GM23338 (cell line): ENCODE measurements around the gene TNC. TPM values are rescaled to one million over a fixed set of nuclear protein-coding genes. Genes with fewer than 3 reads are reported as not detected.

Experiments used
- ATAC-seq: fragments of 200-7000 bp; cut with Tn5 transposase; 3 replicates; pipeline ENCODE4 v1.9.1; 2020
- DNase-seq: peaks from one replicate; pipeline ENCODE4 v3.0.0-alpha.2; 2015; ENCODE audit warnings: low spot score
- H2AFZ ChIP-seq: fragments of 200-600 bp; sonication (generic); 2 replicates; pipeline ENCODE4 v1.8.0; 2016; ENCODE audit warnings: antibody characterized with exemption, mild to moderate bottlenecking, moderate library complexity
- H3F3A ChIP-seq: fragments of 200-600 bp; sonication (generic); replicated peaks from 2 replicates; pipeline ENCODE4 v1.8.0; 2017; ENCODE audit warnings: antibody characterized with exemption, mixed run types, low read depth
- H3K27ac ChIP-seq: fragments of 200-600 bp; sonication (generic); 2 replicates; pipeline ENCODE4 v1.6.1; 2016; ENCODE audit warnings: low read depth
- H3K27me3 ChIP-seq: fragments of 200-600 bp; sonication (generic); 2 replicates; pipeline ENCODE4 v1.8.0; 2016; ENCODE audit warnings: mild to moderate bottlenecking, mixed run types, moderate library complexity; ENCODE audit not compliant: insufficient read depth
- H3K36me3 ChIP-seq: fragments of 200-600 bp; sonication (generic); 2 replicates; pipeline ENCODE4 v1.8.0; 2016; ENCODE audit warnings: mild to moderate bottlenecking; ENCODE audit not compliant: insufficient read depth
- H3K4me1 ChIP-seq: fragments of 200-600 bp; sonication (generic); 2 replicates; pipeline ENCODE4 v1.8.0; 2016; ENCODE audit warnings: mild to moderate bottlenecking, moderate library complexity; ENCODE audit not compliant: insufficient read depth
- H3K4me2 ChIP-seq: fragments of 200-600 bp; sonication (generic); 2 replicates; pipeline ENCODE4 v1.7.1; 2017; ENCODE audit warnings: mixed run types
- H3K4me3 ChIP-seq: fragments of 200-600 bp; sonication (generic); 2 replicates; pipeline ENCODE4 v1.6.1; 2016; ENCODE audit warnings: mixed run types
- H3K79me2 ChIP-seq: fragments of 200-600 bp; sonication (generic); replicated peaks from 2 replicates; pipeline ENCODE4 v1.8.0; 2017; ENCODE audit warnings: mild to moderate bottlenecking; ENCODE audit not compliant: insufficient read depth
- H3K9me2 ChIP-seq: fragments of 200-600 bp; sonication (generic); 2 replicates; pipeline ENCODE4 v1.8.0; 2017; ENCODE audit not compliant: insufficient read depth
- H4K20me1 ChIP-seq: fragments of 200-600 bp; sonication (generic); replicated peaks from 2 replicates; pipeline ENCODE4 v1.8.0; 2017; ENCODE audit warnings: mild to moderate bottlenecking; ENCODE audit not compliant: insufficient read depth
- H3K27ac Mint-ChIP-seq: 2 replicates; pipeline ENCODE4 v1.8.0; 2020; ENCODE audit warnings: inconsistent platforms, mild to moderate bottlenecking, moderate library complexity, mixed read lengths
- H3K27me3 Mint-ChIP-seq: 3 replicates; pipeline ENCODE4 v1.8.0; 2022; ENCODE audit warnings: low read depth, mild to moderate bottlenecking, moderate library complexity, mixed read lengths, inconsistent platforms; ENCODE audit not compliant: insufficient read depth, poor library complexity
- H3K36me3 Mint-ChIP-seq: 3 replicates; pipeline ENCODE4 v1.8.0; 2021; ENCODE audit warnings: low read depth, mild to moderate bottlenecking, inconsistent platforms, moderate library complexity, mixed read lengths
- H3K4me1 Mint-ChIP-seq: 3 replicates; pipeline ENCODE4 v1.8.0; 2020; ENCODE audit warnings: mild to moderate bottlenecking, inconsistent platforms, mixed read lengths
- H3K4me3 Mint-ChIP-seq: 3 replicates; pipeline ENCODE4 v1.8.0; 2021; ENCODE audit warnings: moderate library complexity, mild to moderate bottlenecking, inconsistent platforms, mixed read lengths
- H3K9me3 Mint-ChIP-seq: 3 replicates; pipeline ENCODE4 v1.8.0; 2020; ENCODE audit warnings: moderate library complexity, mild to moderate bottlenecking, inconsistent platforms, mixed read lengths
- CREB1 ChIP-seq: fragments of 250-450 bp; sonication (Bioruptor Pico); IDR thresholded peaks from 2 replicates; pipeline ENCODE4 v1.5.0; 2020; ENCODE audit warnings: low read depth, mild to moderate bottlenecking, moderate library complexity
- CTCF ChIP-seq, 2 experiments: fragments of 200-600 bp in 1 of 2; sonication (generic) in 1 of 2; conservative IDR thresholded peaks; 2 replicates each; pipeline versions ENCODE4 v1.5.1 to v1.6.1; 2016 to 2017; ENCODE audit warnings: antibody characterized with exemption in 2 of 2, low read depth in 2 of 2, mild to moderate bottlenecking in 2 of 2, moderate library complexity in 1 of 2
- ETS1 ChIP-seq: IDR thresholded peaks from 2 replicates; pipeline ENCODE4 v1.6.1; 2016; ENCODE audit warnings: antibody characterized with exemption
- EZH2 ChIP-seq: fragments of 200-600 bp; sonication (generic); IDR thresholded peaks from one replicate; pipeline ENCODE4 v1.8.0; 2017; ENCODE audit warnings: antibody characterized with exemption, mild to moderate bottlenecking, low read depth; ENCODE audit not compliant: unreplicated experiment
- EZH2phosphoT487 ChIP-seq: fragments of 200-600 bp; sonication (generic); IDR thresholded peaks from one replicate; pipeline ENCODE4 v1.8.1; 2018; ENCODE audit warnings: antibody characterized with exemption; ENCODE audit not compliant: unreplicated experiment
- JUNB ChIP-seq: IDR thresholded peaks from one replicate; pipeline ENCODE4 v1.6.1; 2016; ENCODE audit warnings: antibody characterized with exemption; ENCODE audit not compliant: unreplicated experiment
- NANOG ChIP-seq: IDR thresholded peaks from 2 replicates; pipeline ENCODE4 v1.6.1; 2016; ENCODE audit warnings: antibody characterized with exemption, borderline replicate concordance
- POLR2AphosphoS5 ChIP-seq: IDR thresholded peaks from 2 replicates; pipeline ENCODE4 v1.6.1; 2016; ENCODE audit warnings: antibody characterized with exemption, low read depth
- REST ChIP-seq: IDR thresholded peaks from one replicate; pipeline ENCODE4 v1.6.1; 2018; ENCODE audit warnings: antibody characterized with exemption; ENCODE audit not compliant: unreplicated experiment
- STAT1 ChIP-seq: IDR thresholded peaks from one replicate; pipeline ENCODE4 v1.6.1; 2016; ENCODE audit warnings: antibody characterized with exemption; ENCODE audit not compliant: unreplicated experiment
- ZNF114 ChIP-seq: fragments of 250-450 bp; sonication (Bioruptor Pico); IDR thresholded peaks from 2 replicates; pipeline ENCODE4 v1.5.0; 2020; ENCODE audit warnings: mild to moderate bottlenecking, moderate library complexity
- ZNF331 ChIP-seq: fragments of 250-450 bp; sonication (Bioruptor Pico); IDR thresholded peaks from 2 replicates; pipeline ENCODE4 v1.5.0; 2020; ENCODE audit warnings: low read depth, mild to moderate bottlenecking, moderate library complexity
- polyA plus RNA-seq: library from polyadenylated mRNA; unstranded; fragments of >200 nt; fragmentation: Nextera tagmentation; extraction: Ambion mirVana; gene quantifications from 2 replicates; pipeline ENCODE4 v1.2.1, GENCODE V29; 2016
- total RNA-seq: library from RNA; depleted of rRNA; stranded (reverse); fragments of >200 nt; shearing (Covaris generic); gene quantifications from 2 replicates; pipeline ENCODE4 v1.2.3, GENCODE V29; 2014
- TF ChIP-seq, protein P1 (sequence below): fragments of 250-450 bp; sonication (Bioruptor Pico); IDR thresholded peaks from 2 replicates; pipeline ENCODE4 v1.5.0; 2020; ENCODE audit warnings: mild to moderate bottlenecking, moderate library complexity

Gene TNC
- total and polyA plus RNA-seq, 2 experiments from 2014 or later: 0.89 to 2.7 TPM

DNA sequence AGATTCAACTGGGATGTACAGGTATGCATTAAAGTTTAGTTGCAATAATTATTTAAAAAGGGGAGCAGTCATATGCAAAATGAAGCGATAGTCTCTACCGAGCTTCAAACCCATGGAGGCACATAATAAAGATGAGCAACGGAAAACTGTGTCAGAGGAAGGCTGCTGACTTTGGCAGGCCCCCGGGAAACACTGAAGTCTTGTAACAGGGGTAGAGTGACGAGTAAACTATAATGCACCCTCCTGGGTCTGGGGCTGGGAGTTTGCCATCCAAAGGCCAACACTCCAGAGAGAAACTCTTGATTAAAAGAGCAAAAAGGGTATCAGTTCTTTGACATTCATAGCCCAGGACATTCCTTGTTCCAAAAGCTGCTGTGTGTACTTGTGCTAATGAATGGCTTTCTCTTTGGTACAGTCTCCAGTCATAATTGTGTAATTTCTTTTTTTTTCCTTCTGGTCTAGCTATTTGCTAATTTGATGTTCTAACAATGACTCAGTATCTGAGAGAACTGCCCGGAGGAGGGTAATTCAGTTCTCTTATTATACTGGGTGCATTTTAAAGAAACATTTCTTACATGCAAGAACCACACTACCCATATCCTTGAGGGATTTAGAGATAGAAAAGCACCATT lies 59.2 kb downstream of the TNC start:
- Histone ChIP-seq H3F3A (no peaks in the 10 kb centered on the region), H3K9me2 (peaks cover 8% of the 10 kb centered on the region; the same call in 1 of the 2 replicates), H3K4me3 (no peak overlapping the region), H4K20me1 (no peaks in the 10 kb centered on the region), H3K36me3 (no peaks in the 10 kb centered on the region), H3K27me3 (no peaks in the 10 kb centered on the region), H3K79me2 (no peaks in the 10 kb centered on the region), H3K27ac (no peak overlapping the region), H2AFZ (no peak overlapping the region), H3K4me2 (no peak overlapping the region), H3K4me1 (0 out of 2 replicates have a peak, but pooled peaks cover 4% of the 10 kb centered on the region)
- Mint-ChIP-seq H3K27me3 (no peaks in the 10 kb centered on the region), H3K36me3 (no peaks in the 10 kb centered on the region), H3K4me1 (peaks cover 8% of the 10 kb centered on the region; the same call in 2 of the 3 replicates), H3K4me3 (no peak overlapping the region), H3K9me3 (no peaks in the 10 kb centered on the region), H3K27ac (no peak overlapping the region)
- DNase-seq (no peak), ATAC-seq (no peak)
- TF ChIP-seq ZNF114 (CRISPR knock-in tag) (no peak), POLR2AphosphoS5 (no peak), STAT1 (no peak), CREB1 (CRISPR knock-in tag) (no peak), ZNF331 (CRISPR knock-in tag) (no peak), ETS1 (no peak), CTCF (conservative IDR thresholded peaks at IDR 0.05; ENCODE audit: low read depth in 2 of 2) (no peak), EZH2phosphoT487 (no peak), JUNB (no peak), EZH2 (no peak), REST (no peak), NANOG (no peak)
- TF ChIP-seq, protein P1, sequence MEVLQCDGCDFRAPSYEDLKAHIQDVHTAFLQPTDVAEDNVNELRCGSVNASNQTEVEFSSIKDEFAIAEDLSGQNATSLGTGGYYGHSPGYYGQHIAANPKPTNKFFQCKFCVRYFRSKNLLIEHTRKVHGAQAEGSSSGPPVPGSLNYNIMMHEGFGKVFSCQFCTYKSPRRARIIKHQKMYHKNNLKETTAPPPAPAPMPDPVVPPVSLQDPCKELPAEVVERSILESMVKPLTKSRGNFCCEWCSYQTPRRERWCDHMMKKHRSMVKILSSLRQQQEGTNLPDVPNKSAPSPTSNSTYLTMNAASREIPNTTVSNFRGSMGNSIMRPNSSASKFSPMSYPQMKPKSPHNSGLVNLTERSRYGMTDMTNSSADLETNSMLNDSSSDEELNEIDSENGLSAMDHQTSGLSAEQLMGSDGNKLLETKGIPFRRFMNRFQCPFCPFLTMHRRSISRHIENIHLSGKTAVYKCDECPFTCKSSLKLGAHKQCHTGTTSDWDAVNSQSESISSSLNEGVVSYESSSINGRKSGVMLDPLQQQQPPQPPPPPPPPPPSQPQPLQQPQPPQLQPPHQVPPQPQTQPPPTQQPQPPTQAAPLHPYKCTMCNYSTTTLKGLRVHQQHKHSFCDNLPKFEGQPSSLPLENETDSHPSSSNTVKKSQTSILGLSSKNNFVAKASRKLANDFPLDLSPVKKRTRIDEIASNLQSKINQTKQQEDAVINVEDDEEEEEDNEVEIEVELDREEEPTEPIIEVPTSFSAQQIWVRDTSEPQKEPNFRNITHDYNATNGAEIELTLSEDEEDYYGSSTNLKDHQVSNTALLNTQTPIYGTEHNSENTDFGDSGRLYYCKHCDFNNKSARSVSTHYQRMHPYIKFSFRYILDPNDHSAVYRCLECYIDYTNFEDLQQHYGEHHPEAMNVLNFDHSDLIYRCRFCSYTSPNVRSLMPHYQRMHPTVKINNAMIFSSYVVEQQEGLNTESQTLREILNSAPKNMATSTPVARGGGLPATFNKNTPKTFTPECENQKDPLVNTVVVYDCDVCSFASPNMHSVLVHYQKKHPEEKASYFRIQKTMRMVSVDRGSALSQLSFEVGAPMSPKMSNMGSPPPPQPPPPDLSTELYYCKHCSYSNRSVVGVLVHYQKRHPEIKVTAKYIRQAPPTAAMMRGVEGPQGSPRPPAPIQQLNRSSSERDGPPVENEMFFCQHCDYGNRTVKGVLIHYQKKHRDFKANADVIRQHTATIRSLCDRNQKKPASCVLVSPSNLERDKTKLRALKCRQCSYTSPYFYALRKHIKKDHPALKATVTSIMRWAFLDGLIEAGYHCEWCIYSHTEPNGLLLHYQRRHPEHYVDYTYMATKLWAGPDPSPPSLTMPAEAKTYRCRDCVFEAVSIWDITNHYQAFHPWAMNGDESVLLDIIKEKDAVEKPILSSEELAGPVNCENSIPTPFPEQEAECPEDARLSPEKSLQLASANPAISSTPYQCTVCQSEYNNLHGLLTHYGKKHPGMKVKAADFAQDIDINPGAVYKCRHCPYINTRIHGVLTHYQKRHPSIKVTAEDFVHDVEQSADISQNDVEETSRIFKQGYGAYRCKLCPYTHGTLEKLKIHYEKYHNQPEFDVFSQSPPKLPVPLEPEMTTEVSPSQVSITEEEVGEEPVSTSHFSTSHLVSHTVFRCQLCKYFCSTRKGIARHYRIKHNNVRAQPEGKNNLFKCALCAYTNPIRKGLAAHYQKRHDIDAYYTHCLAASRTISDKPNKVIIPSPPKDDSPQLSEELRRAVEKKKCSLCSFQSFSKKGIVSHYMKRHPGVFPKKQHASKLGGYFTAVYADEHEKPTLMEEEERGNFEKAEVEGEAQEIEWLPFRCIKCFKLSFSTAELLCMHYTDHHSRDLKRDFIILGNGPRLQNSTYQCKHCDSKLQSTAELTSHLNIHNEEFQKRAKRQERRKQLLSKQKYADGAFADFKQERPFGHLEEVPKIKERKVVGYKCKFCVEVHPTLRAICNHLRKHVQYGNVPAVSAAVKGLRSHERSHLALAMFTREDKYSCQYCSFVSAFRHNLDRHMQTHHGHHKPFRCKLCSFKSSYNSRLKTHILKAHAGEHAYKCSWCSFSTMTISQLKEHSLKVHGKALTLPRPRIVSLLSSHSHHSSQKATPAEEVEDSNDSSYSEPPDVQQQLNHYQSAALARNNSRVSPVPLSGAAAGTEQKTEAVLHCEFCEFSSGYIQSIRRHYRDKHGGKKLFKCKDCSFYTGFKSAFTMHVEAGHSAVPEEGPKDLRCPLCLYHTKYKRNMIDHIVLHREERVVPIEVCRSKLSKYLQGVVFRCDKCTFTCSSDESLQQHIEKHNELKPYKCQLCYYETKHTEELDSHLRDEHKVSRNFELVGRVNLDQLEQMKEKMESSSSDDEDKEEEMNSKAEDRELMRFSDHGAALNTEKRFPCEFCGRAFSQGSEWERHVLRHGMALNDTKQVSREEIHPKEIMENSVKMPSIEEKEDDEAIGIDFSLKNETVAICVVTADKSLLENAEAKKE (CRISPR knock-in tag): no peak
